H9 (cell line): ENCODE measurements around the gene PPARG. TPM values are rescaled to one million over a fixed set of nuclear protein-coding genes. Genes with fewer than 3 reads are reported as not detected.

ENCODE experiments used
- DNase-seq: peaks from one replicate; pipeline ENCODE4 v3.0.0-alpha.2; 2017
- H2AFZ ChIP-seq: one replicate; pipeline ENCODE4 v1.6.1; 2013; ENCODE audit warnings: mild to moderate bottlenecking, low read length, control low read depth, moderate library complexity
- H2AK5ac ChIP-seq: 2 replicates; pipeline ENCODE4 v1.6.1; 2013; ENCODE audit warnings: low read length, control low read depth, mixed read lengths; ENCODE audit not compliant: insufficient read length
- H2BK120ac ChIP-seq: one replicate; pipeline ENCODE4 v1.6.1; 2013; ENCODE audit warnings: low read depth, mild to moderate bottlenecking, low read length, control low read depth, inconsistent platforms; ENCODE audit not compliant: poor library complexity, severe bottlenecking
- H2BK12ac ChIP-seq: 2 replicates; pipeline ENCODE4 v1.6.1; 2013; ENCODE audit warnings: low read length, control low read depth, mixed read lengths, low read depth; ENCODE audit not compliant: insufficient read length
- H2BK15ac ChIP-seq: 2 replicates; pipeline ENCODE4 v1.6.1; 2013; ENCODE audit warnings: low read depth, low read length, control low read depth
- H2BK20ac ChIP-seq: one replicate; pipeline ENCODE4 v1.6.1; 2013; ENCODE audit warnings: low read depth, mild to moderate bottlenecking, low read length, control low read depth, inconsistent platforms; ENCODE audit not compliant: poor library complexity, severe bottlenecking
- H2BK5ac ChIP-seq: 2 replicates; pipeline ENCODE4 v1.6.1; 2013; ENCODE audit warnings: low read length, control low read depth, mixed read lengths; ENCODE audit not compliant: insufficient read length
- H3K14ac ChIP-seq: 2 replicates; pipeline ENCODE4 v1.6.1; 2013; ENCODE audit warnings: low read length, control low read depth; ENCODE audit not compliant: insufficient read depth
- H3K18ac ChIP-seq: 2 replicates; pipeline ENCODE4 v1.6.1; 2013; ENCODE audit warnings: low read depth, mild to moderate bottlenecking, mixed read lengths, low read length, control low read depth; ENCODE audit not compliant: insufficient read length
- H3K23ac ChIP-seq: 2 replicates; pipeline ENCODE4 v1.6.1; 2013; ENCODE audit warnings: low read length, control low read depth, mixed read lengths, low read depth; ENCODE audit not compliant: insufficient read length
- H3K23me2 ChIP-seq: 2 replicates; pipeline ENCODE4 v1.6.1; 2013; ENCODE audit warnings: low read depth, mild to moderate bottlenecking, mixed read lengths, low read length, control low read depth; ENCODE audit not compliant: insufficient read length, poor library complexity, severe bottlenecking
- H3K27ac ChIP-seq: 2 replicates; pipeline ENCODE4 v1.5.1; 2013; ENCODE audit warnings: low read length, control low read depth, mixed read lengths, low read depth; ENCODE audit not compliant: insufficient read length
- H3K27me3 ChIP-seq: 2 replicates; pipeline ENCODE4 v1.6.1; 2013; ENCODE audit warnings: low read length, control low read depth, inconsistent platforms; ENCODE audit not compliant: insufficient read depth
- H3K4ac ChIP-seq: 2 replicates; pipeline ENCODE4 v1.6.1; 2013; ENCODE audit warnings: low read depth, mild to moderate bottlenecking, control low read depth, inconsistent platforms, low read length, moderate library complexity
- H3K4me1 ChIP-seq: 2 replicates; pipeline ENCODE4 v1.6.1; 2013; ENCODE audit warnings: low read length, control low read depth, inconsistent platforms; ENCODE audit not compliant: insufficient read depth
- H3K4me2 ChIP-seq: 2 replicates; pipeline ENCODE4 v1.6.1; 2013; ENCODE audit warnings: low read length, control low read depth, mixed read lengths; ENCODE audit not compliant: insufficient read length, insufficient read depth
- H3K56ac ChIP-seq: 2 replicates; pipeline ENCODE4 v1.6.1; 2013; ENCODE audit warnings: low read depth, mild to moderate bottlenecking, mixed read lengths, low read length, control low read depth; ENCODE audit not compliant: insufficient read length
- H3K79me1 ChIP-seq: 2 replicates; pipeline ENCODE4 v1.6.1; 2013; ENCODE audit warnings: low read depth, mild to moderate bottlenecking, moderate library complexity, low read length, control low read depth, inconsistent platforms; ENCODE audit not compliant: insufficient read depth, poor library complexity, severe bottlenecking
- H3K79me2 ChIP-seq: 2 replicates; pipeline ENCODE4 v1.6.1; 2013; ENCODE audit warnings: low read length, control low read depth, inconsistent platforms; ENCODE audit not compliant: insufficient read depth
- H3K9ac ChIP-seq: 2 replicates; pipeline ENCODE4 v1.6.1; 2013; ENCODE audit warnings: low read length, control low read depth, mixed read lengths; ENCODE audit not compliant: insufficient read length; ENCODE audit errors: extremely low read depth
- H3K9me3 ChIP-seq: one replicate; pipeline ENCODE4 v1.6.1; 2013; ENCODE audit warnings: low read depth, low read length, inconsistent platforms; ENCODE audit not compliant: control insufficient read depth
- H3T11ph ChIP-seq: one replicate; pipeline ENCODE4 v1.6.1; 2013; ENCODE audit warnings: mild to moderate bottlenecking, low read length, control low read depth, inconsistent platforms
- H4K20me1 ChIP-seq: one replicate; pipeline ENCODE4 v1.6.1; 2013; ENCODE audit not compliant: control insufficient read depth, insufficient read length, insufficient read depth
- H4K5ac ChIP-seq: 2 replicates; pipeline ENCODE4 v1.6.1; 2013; ENCODE audit warnings: low read depth, mild to moderate bottlenecking, mixed read lengths, low read length, control low read depth; ENCODE audit not compliant: insufficient read length
- H4K8ac ChIP-seq: replicated peaks from 2 replicates; pipeline ENCODE4 v1.6.1; 2013; ENCODE audit warnings: low read length, control low read depth, mixed read lengths, low read depth; ENCODE audit not compliant: insufficient read length
- H4K91ac ChIP-seq: 2 replicates; pipeline ENCODE4 v1.6.1; 2013; ENCODE audit warnings: low read depth, mild to moderate bottlenecking, moderate library complexity, mixed read lengths, low read length, control low read depth; ENCODE audit not compliant: insufficient read length
- H3K27ac Mint-ChIP-seq, 3 experiments: 2 replicates in 2 of 3; 3 replicates in 1 of 3; pipeline ENCODE4 v1.8.0; 2020 to 2021; ENCODE audit warnings: mixed read lengths in 3 of 3, mild to moderate bottlenecking in 1 of 3, moderate library complexity in 1 of 3
- H3K27me3 Mint-ChIP-seq: 2 replicates; pipeline ENCODE4 v1.8.0; 2021; ENCODE audit warnings: low read depth, mild to moderate bottlenecking, moderate library complexity, mixed read lengths
- H3K36me3 Mint-ChIP-seq, 3 experiments: 2 replicates in 2 of 3; 3 replicates in 1 of 3; pipeline ENCODE4 v1.8.0; 2020 to 2021; ENCODE audit warnings: low read depth in 3 of 3, mixed read lengths in 3 of 3; ENCODE audit not compliant: insufficient read depth in 1 of 3
- H3K4me1 Mint-ChIP-seq, 2 experiments: 2 replicates each; pipeline ENCODE4 v1.8.0; 2020; ENCODE audit warnings: mixed read lengths in 2 of 2
- H3K4me3 Mint-ChIP-seq, 2 experiments: 2 replicates in 1 of 2; 3 replicates in 1 of 2; pipeline ENCODE4 v1.8.0; 2020 to 2021; ENCODE audit warnings: mild to moderate bottlenecking in 2 of 2, mixed read lengths in 2 of 2, moderate library complexity in 1 of 2
- H3K9me3 Mint-ChIP-seq, 2 experiments: 2 replicates in 1 of 2; 3 replicates in 1 of 2; pipeline ENCODE4 v1.8.0; 2020; ENCODE audit warnings: mild to moderate bottlenecking in 2 of 2, mixed read lengths in 2 of 2, moderate library complexity in 1 of 2
- CTCF ChIP-seq: fragments of 200-600 bp; sonication (generic); conservative IDR thresholded peaks from 3 replicates; pipeline ENCODE4 v1.8.0; 2021; ENCODE audit warnings: antibody characterized with exemption, mild to moderate bottlenecking
- WGBS: extraction: QIAGEN DNeasy Blood & Tissue Kit; methylation state at CpG from one replicate; pipeline ENCODE4 v1.1.7; 2013; ENCODE audit warnings: missing lambda C conversion rate, low lambda C conversion rate, mixed read lengths; ENCODE audit not compliant: insufficient read length; ENCODE audit errors: extremely low coverage; 5-methylcytosine and 5-hydroxymethylcytosine counted together
- total RNA-seq: library from RNA; stranded (reverse); gene quantifications from 2 replicates; pipeline ENCODE4 v1.2.1, GENCODE V29; 2021

PPARG gene
- total RNA-seq, 1 experiment from 2014 or later, result 0.42 TPM

GRCh38 chr3:12286927-12287726, 1.7 kb upstream of the PPARG start:
- H3K4ac ChIP-seq, result no peak overlapping the region
- H4K5ac ChIP-seq, result no peak overlapping the region
- peaks cover 0 to 3% of the 10 kb centered on the region in 2 experiments; a peak in 2 of 5 replicates for H3K9me3 Mint-ChIP-seq
- no peak overlapping the region for H3K14ac ChIP-seq
- H2BK5ac ChIP-seq, result no peak overlapping the region
- H3K9ac ChIP-seq, result no peak overlapping the region
- H2BK12ac ChIP-seq, result no peak overlapping the region
- peak; percentile 38 for DNase-seq
- no peaks in the 10 kb centered on the region; a peak in 1 of 7 replicates for H3K36me3 Mint-ChIP-seq
- H3K79me1 ChIP-seq, result no peaks in the 10 kb centered on the region
- peak overlapping the region; percentile 60 for H3K4me2 ChIP-seq
- no peak overlapping the region for H3K18ac ChIP-seq
- no peak overlapping the region for H3T11ph ChIP-seq
- H3K79me2 ChIP-seq, result no peaks in the 10 kb centered on the region
- no peak overlapping the region for H4K8ac ChIP-seq
- no peak overlapping the region for H3K27ac ChIP-seq
- H3K23ac ChIP-seq, result no peak overlapping the region
- H4K91ac ChIP-seq, result no peak overlapping the region
- no peak overlapping the region for H2BK20ac ChIP-seq
- no peak overlapping the region for H3K56ac ChIP-seq
- no peaks in the 10 kb centered on the region for H4K20me1 ChIP-seq
- peaks cover 85% of the 10 kb centered on the region for H3K27me3 Mint-ChIP-seq
- H2AFZ ChIP-seq, result no peak overlapping the region
- H2BK120ac ChIP-seq, result no peak overlapping the region
- H2BK15ac ChIP-seq, result no peak overlapping the region
- no peaks in the 10 kb centered on the region for H3K9me3 ChIP-seq
- peaks cover 18% of the 10 kb centered on the region for H3K27me3 ChIP-seq
- peaks cover 10% of the 10 kb centered on the region for H3K23me2 ChIP-seq
- no peaks in the 10 kb centered on the region for H3K4me1 ChIP-seq
- no peaks in the 10 kb centered on the region; a peak in 1 of 4 replicates for H3K4me1 Mint-ChIP-seq
- WGBS, result no CpG with 5 or more reads among the region's 33 CpGs
- H2AK5ac ChIP-seq, result no peak overlapping the region
- peak; percentile 29; the same call in 2 of the 3 replicates for TF ChIP-seq CTCF
- H3K4me3 Mint-ChIP-seq, result peak overlapping the region; percentile 57 to 77
- no peak overlapping the region for H3K27ac Mint-ChIP-seq
